DMS79 (cell line): ENCODE data around the gene MRPL51.
A peak's percentile ranks its signal among the peaks of the same experiment; 100 is the strongest.

Experiments used
- DNase-seq: peaks from one replicate; lab custom pipeline; 2025; lab: John Stamatoyannopoulos, UW

MRPL51 gene

GRCh38 chr12:6492838-6493496, at the start of gene MRPL51:
Gene MRPL51 (minus strand): TSS chr12:6493262. CDS start chr12:6493136, 126 bp downstream.
- peak; percentile 90 for DNase-seq

- DNase-seq, result no peak
These were observed 49.3 kb upstream of the MRPL51 start for GRCh38 chr12:6542209-6543009.

GRCh38 chr12:6541371-6542165, 48.5 kb upstream of the MRPL51 start:
- DNase-seq, result no peak

- DNase-seq, result peak; percentile 75
These were observed 47.3 kb upstream of the MRPL51 start for GRCh38 chr12:6540181-6540877.

GRCh38 chr12:6539707-6540134, 46.7 kb upstream of the MRPL51 start:
- DNase-seq, result no peak

GRCh38 chr12:6539314-6539682, 46.2 kb upstream of the MRPL51 start:
- no peak for DNase-seq

GRCh38 chr12:6538420-6539313, 45.6 kb upstream of the MRPL51 start:
- DNase-seq, result no peak

GRCh38 chr12:6537580-6538419, 44.7 kb upstream of the MRPL51 start:
- peak; percentile 48 for DNase-seq

GRCh38 chr12:6536894-6537579, 44.0 kb upstream of the MRPL51 start:
- DNase-seq, result no peak

- DNase-seq, result no peak
These were observed 43.1 kb upstream of the MRPL51 start for GRCh38 chr12:6535960-6536847.

GRCh38 chr12:6535697-6535946, 42.6 kb upstream of the MRPL51 start:
- DNase-seq, result no peak

GRCh38 chr12:6534945-6535696, 42.1 kb upstream of the MRPL51 start:
- peak; percentile 24 for DNase-seq

- DNase-seq, result no peak
These were observed 41.6 kb upstream of the MRPL51 start for GRCh38 chr12:6534695-6534944.

GRCh38 chr12:6533923-6534694, 41.0 kb upstream of the MRPL51 start, which contains the start of gene GAPDH:
Gene GAPDH (plus strand): TSS chr12:6534517. CDS start chr12:6534833, 316 bp downstream.
- DNase-seq, result peak; percentile 97

- no peak for DNase-seq
These were observed 40.5 kb upstream of the MRPL51 start for GRCh38 chr12:6533653-6533922.

GRCh38 chr12:6532927-6533652, 40.0 kb upstream of the MRPL51 start:
- peak; percentile 73 for DNase-seq
